ENCODE data around the gene KRTAP9-8.
A peak's percentile ranks its signal among the peaks of the same experiment; 100 is the strongest.
"Not testable (repeated sequence)": the region's sequence is repeated elsewhere in the genome, so short reads cannot be mapped to it uniquely, and the experiment has no call there.

Gene KRTAP9-8

GRCh38 chr17:41256291-41256685 lies 18.5 kb downstream of the KRTAP9-8 start:
- Histone ChIP-seq H3K4me3 (ENCODE audit: extremely low read depth, insufficient read depth, low read length, poor library complexity, severe bottlenecking) (no peak overlapping the region), H3K36me3 (ENCODE audit: control insufficient read depth, insufficient read depth, low read length) (no peaks in the 10 kb centered on the region), H3K4me1 (ENCODE audit: control insufficient read depth, insufficient read depth, low read length, poor library complexity, severe bottlenecking) (no peaks in the 10 kb centered on the region), H3K9me3 (ENCODE audit: control insufficient read depth, low read length) (no peaks in the 10 kb centered on the region), H3K27ac (ENCODE audit: low read depth, low read length, severe bottlenecking) (no peak overlapping the region)
- WGBS, 2 experiments (ENCODE audit: insufficient coverage in 2 of 2), result no CpG with 5 or more reads among the region's 1 CpG

GRCh38 chr17:41258406-41258805 lies 20.6 kb downstream of the KRTAP9-8 start:
- H3K36me3 ChIP-seq (ENCODE audit: control insufficient read depth, insufficient read depth, low read length), result no peaks in the 10 kb centered on the region
- H3K9me3 ChIP-seq (ENCODE audit: control insufficient read depth, low read length), result no peaks in the 10 kb centered on the region
- no peaks in the 10 kb centered on the region for H3K4me1 ChIP-seq (ENCODE audit: control insufficient read depth, insufficient read depth, low read length, poor library complexity, severe bottlenecking)
- no peak overlapping the region for H3K27ac ChIP-seq (ENCODE audit: low read depth, low read length, severe bottlenecking)
- no peak overlapping the region for H3K4me3 ChIP-seq (ENCODE audit: extremely low read depth, insufficient read depth, low read length, poor library complexity, severe bottlenecking)

DNA sequence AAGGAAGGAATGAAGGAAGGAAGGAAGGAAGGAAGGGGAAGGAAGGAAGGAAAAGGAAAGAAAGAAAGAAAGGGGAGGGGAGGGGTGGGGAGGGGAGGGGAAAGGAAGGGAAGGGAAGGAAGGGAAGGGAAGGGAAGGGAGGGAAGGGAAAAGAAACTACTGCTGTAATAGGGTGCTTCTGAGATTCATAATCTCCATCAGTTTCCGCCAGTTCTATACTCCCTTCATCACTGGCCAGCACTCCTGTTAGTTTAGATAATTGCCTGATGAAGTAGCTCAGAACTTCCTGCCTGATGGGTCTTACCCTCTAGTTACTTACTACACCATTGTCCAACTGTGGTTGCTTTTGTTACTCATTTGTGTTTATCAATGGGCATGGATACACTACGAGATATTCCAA lies 25.4 kb downstream of the KRTAP9-8 start:
- 86% methylated on average over 1 of the region's 2 CpGs; no CpG with 5 or more reads in 1 of the 2 experiments for WGBS, 2 experiments (ENCODE audit: insufficient coverage in 2 of 2)
- Histone ChIP-seq H3K9me3 (ENCODE audit: control insufficient read depth, low read length) (no peaks in the 10 kb centered on the region), H3K27ac (ENCODE audit: low read depth, low read length, severe bottlenecking) (no peak overlapping the region), H3K4me3 (ENCODE audit: extremely low read depth, insufficient read depth, low read length, poor library complexity, severe bottlenecking) (no peak overlapping the region), H3K36me3 (ENCODE audit: control insufficient read depth, insufficient read depth, low read length) (no peaks in the 10 kb centered on the region), H3K4me1 (ENCODE audit: control insufficient read depth, insufficient read depth, low read length, poor library complexity, severe bottlenecking) (no peaks in the 10 kb centered on the region)

GRCh38 chr17:41264599-41264998 lies 26.8 kb downstream of the KRTAP9-8 start:
- 75 to 100% methylated on average over 2 of the region's 3 CpGs for WGBS, 2 experiments (ENCODE audit: insufficient coverage in 2 of 2)
- Histone ChIP-seq H3K36me3 (ENCODE audit: control insufficient read depth, insufficient read depth, low read length) (no peaks in the 10 kb centered on the region), H3K4me3 (ENCODE audit: extremely low read depth, insufficient read depth, low read length, poor library complexity, severe bottlenecking) (no peak overlapping the region), H3K27ac (ENCODE audit: low read depth, low read length, severe bottlenecking) (no peak overlapping the region), H3K4me1 (ENCODE audit: control insufficient read depth, insufficient read depth, low read length, poor library complexity, severe bottlenecking) (no peaks in the 10 kb centered on the region), H3K9me3 (ENCODE audit: control insufficient read depth, low read length) (no peaks in the 10 kb centered on the region)

DNA sequence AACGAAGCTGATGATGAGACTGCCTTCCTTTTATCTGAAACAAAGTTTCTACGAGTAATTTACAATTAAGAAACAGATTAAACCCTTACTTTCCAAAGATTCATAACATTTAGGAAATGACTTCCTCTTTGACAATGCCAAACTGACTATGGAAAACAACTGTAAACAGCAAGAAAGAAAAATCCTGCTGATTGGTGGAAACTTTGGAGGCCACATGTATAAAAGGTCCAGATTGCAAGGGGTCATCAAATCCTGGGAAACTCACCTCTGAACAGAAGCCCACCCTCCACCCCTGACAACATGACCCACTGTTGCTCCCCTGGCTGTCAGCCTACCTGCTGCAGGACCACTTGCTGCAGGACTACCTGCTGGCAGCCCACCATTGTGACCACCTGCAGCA lies 27.3 kb downstream of the KRTAP9-8 start, which contains the start of gene KRTAP9-6:
Gene KRTAP9-6 (plus strand): TSS at position 301 of the 400 bp plus-strand sequence. CDS start 0 bp downstream, at position 301.
- WGBS, 2 experiments (ENCODE audit: insufficient coverage in 2 of 2), result 70 to 83% methylated on average over 1 to 2 of the region's 2 CpGs
- Histone ChIP-seq H3K27ac (ENCODE audit: low read depth, low read length, severe bottlenecking) (no peak within 1 kb of the TSS), H3K4me1 (ENCODE audit: control insufficient read depth, insufficient read depth, low read length, poor library complexity, severe bottlenecking) (no peaks in the 10 kb centered on the region), H3K4me3 (ENCODE audit: extremely low read depth, insufficient read depth, low read length, poor library complexity, severe bottlenecking) (no peak within 1 kb of the TSS), H3K36me3 (ENCODE audit: control insufficient read depth, insufficient read depth, low read length) (no peaks in the 10 kb centered on the region), H3K9me3 (ENCODE audit: control insufficient read depth, low read length) (no peaks in the 10 kb centered on the region)

DNA sequence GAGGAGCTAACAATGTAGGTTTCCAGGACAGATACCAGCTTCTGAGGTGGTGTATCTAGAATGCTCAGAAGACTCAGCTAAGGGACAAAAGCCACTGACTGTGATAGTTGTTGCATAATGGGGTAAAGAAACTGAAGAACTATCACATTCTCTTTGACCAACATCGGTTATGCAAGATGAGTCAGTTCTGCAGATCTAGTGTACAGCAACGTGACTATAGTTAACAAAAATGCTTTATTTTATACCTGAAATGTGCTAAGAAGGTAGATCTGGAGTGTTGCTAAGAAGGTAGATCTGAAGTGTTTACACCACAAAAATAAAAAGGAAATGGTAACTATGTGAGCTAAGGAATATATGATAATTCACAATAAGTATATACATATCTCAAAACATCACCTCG lies 29.9 kb downstream of the KRTAP9-8 start:
- H3K4me3 ChIP-seq (ENCODE audit: extremely low read depth, insufficient read depth, low read length, poor library complexity, severe bottlenecking), result no peak overlapping the region
- no peaks in the 10 kb centered on the region for H3K9me3 ChIP-seq (ENCODE audit: control insufficient read depth, low read length)
- H3K36me3 ChIP-seq (ENCODE audit: control insufficient read depth, insufficient read depth, low read length), result no peaks in the 10 kb centered on the region
- no peaks in the 10 kb centered on the region for H3K4me1 ChIP-seq (ENCODE audit: control insufficient read depth, insufficient read depth, low read length, poor library complexity, severe bottlenecking)
- H3K27ac ChIP-seq (ENCODE audit: low read depth, low read length, severe bottlenecking), result no peak overlapping the region
- no CpG with 5 or more reads among the region's 3 CpGs for WGBS, 2 experiments (ENCODE audit: insufficient coverage in 2 of 2)

GRCh38 chr17:41271323-41271722 lies 33.5 kb downstream of the KRTAP9-8 start:
- H3K4me3 ChIP-seq (ENCODE audit: extremely low read depth, insufficient read depth, low read length, poor library complexity, severe bottlenecking); H3K9me3 ChIP-seq (ENCODE audit: control insufficient read depth, low read length); H3K36me3 ChIP-seq (ENCODE audit: control insufficient read depth, insufficient read depth, low read length); H3K4me1 ChIP-seq (ENCODE audit: control insufficient read depth, insufficient read depth, low read length, poor library complexity, severe bottlenecking); H3K27ac ChIP-seq (ENCODE audit: low read depth, low read length, severe bottlenecking): not testable (repeated sequence)
- WGBS, 2 experiments (ENCODE audit: insufficient coverage in 2 of 2), result 50% methylated on average over 1 of the region's 1 CpG; no CpG with 5 or more reads in 1 of the 2 experiments

DNA sequence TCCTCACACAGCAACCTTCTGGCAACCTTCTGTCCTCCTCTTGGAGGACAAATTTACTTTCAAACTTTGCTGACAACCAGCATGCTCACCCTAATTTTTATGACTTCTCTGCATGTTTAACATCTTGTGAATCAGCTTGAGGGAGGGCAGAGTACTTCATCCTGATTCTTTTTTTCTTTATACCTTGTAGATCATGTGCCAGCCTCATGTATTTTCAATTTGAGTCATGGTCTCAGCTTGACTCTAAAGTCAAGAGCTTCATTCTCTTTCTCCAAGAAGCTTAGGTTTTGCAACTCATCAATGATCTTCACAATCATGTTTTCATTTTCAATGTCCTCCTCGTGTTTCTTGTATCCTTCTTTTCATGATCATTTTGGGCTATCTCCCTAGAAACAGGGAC lies 34.1 kb downstream of the KRTAP9-8 start:
- Histone ChIP-seq H3K9me3 (ENCODE audit: control insufficient read depth, low read length) (no peaks in the 10 kb centered on the region), H3K36me3 (ENCODE audit: control insufficient read depth, insufficient read depth, low read length) (no peaks in the 10 kb centered on the region), H3K27ac (ENCODE audit: low read depth, low read length, severe bottlenecking) (no peak overlapping the region), H3K4me3 (ENCODE audit: extremely low read depth, insufficient read depth, low read length, poor library complexity, severe bottlenecking) (no peak overlapping the region), H3K4me1 (ENCODE audit: control insufficient read depth, insufficient read depth, low read length, poor library complexity, severe bottlenecking) (no peaks in the 10 kb centered on the region)
- WGBS, 2 experiments (ENCODE audit: insufficient coverage in 2 of 2), result 60 to 67% methylated on average over 1 of the region's 1 CpG

GRCh38 chr17:41275648-41276190 lies 37.9 kb downstream of the KRTAP9-8 start, which contains the start of gene KRTAP9-7:
Gene KRTAP9-7 (plus strand): TSS chr17:41275698. CDS start chr17:41275698, 0 bp downstream.
- 74 to 89% methylated on average over 3 of the region's 3 CpGs for WGBS, 2 experiments (ENCODE audit: insufficient coverage in 2 of 2)
- not testable (repeated sequence) for H3K4me1 ChIP-seq (ENCODE audit: control insufficient read depth, insufficient read depth, low read length, poor library complexity, severe bottlenecking); H3K27ac ChIP-seq (ENCODE audit: low read depth, low read length, severe bottlenecking); H3K4me3 ChIP-seq (ENCODE audit: extremely low read depth, insufficient read depth, low read length, poor library complexity, severe bottlenecking); H3K9me3 ChIP-seq (ENCODE audit: control insufficient read depth, low read length); H3K36me3 ChIP-seq (ENCODE audit: control insufficient read depth, insufficient read depth, low read length)

GRCh38 chr17:41278176-41278955 lies 40.6 kb downstream of the KRTAP9-8 start:
- no peaks in the 10 kb centered on the region for H3K9me3 ChIP-seq (ENCODE audit: control insufficient read depth, low read length)
- no peaks in the 10 kb centered on the region for H3K36me3 ChIP-seq (ENCODE audit: control insufficient read depth, insufficient read depth, low read length)
- H3K4me1 ChIP-seq (ENCODE audit: control insufficient read depth, insufficient read depth, low read length, poor library complexity, severe bottlenecking), result peaks cover 4% of the 10 kb centered on the region
- WGBS, 2 experiments (ENCODE audit: insufficient coverage in 2 of 2), result 83 to 86% methylated on average over 1 to 2 of the region's 3 CpGs
- no peak overlapping the region for H3K4me3 ChIP-seq (ENCODE audit: extremely low read depth, insufficient read depth, low read length, poor library complexity, severe bottlenecking)
- H3K27ac ChIP-seq (ENCODE audit: low read depth, low read length, severe bottlenecking), result no peak overlapping the region

DNA sequence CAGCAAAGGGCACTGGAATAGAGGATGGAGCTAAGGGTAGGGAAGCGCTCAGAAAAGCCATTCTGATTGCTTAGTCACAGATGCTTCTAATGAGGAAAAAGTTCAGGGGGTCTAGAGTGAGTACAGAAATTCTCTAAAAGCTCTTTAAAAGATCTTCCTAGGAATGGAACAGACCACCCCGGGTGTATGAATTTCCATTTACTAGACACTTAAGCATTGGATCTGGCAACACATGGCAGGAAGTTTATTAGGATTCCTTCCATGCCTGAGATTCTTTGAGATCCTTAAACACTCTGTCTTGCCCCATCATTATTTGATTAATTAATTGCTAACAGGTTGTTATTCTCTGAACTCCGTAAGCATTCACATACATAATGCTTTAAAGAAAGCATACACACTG lies 46.2 kb downstream of the KRTAP9-8 start:
- 84 to 100% methylated on average over 1 to 2 of the region's 3 CpGs for WGBS, 2 experiments (ENCODE audit: insufficient coverage in 2 of 2)
- peak overlapping the region; percentile 60 for H3K27ac ChIP-seq (ENCODE audit: low read depth, low read length, severe bottlenecking)

More for the DNA sequence above, 46.2 kb downstream of the KRTAP9-8 start:
- Histone ChIP-seq H3K4me1 (ENCODE audit: control insufficient read depth, insufficient read depth, low read length, poor library complexity, severe bottlenecking) (peaks cover 20% of the 10 kb centered on the region), H3K4me3 (ENCODE audit: extremely low read depth, insufficient read depth, low read length, poor library complexity, severe bottlenecking) (no peak overlapping the region), H3K9me3 (ENCODE audit: control insufficient read depth, low read length) (no peaks in the 10 kb centered on the region), H3K36me3 (ENCODE audit: control insufficient read depth, insufficient read depth, low read length) (no peaks in the 10 kb centered on the region)

All from mesodermal cell (in vitro differentiated cells).